NCI-H82 treated with DMSO at 0.1 percent for 48 hours (cell line): ENCODE measurements around the gene ZFP57.
A peak's percentile ranks its signal among the peaks of the same experiment; 100 is the strongest.
"Not testable (repeated sequence)": the region's sequence is repeated elsewhere in the genome, so short reads cannot be mapped to it uniquely, and the experiment has no call there.

Source experiments
- DNase-seq: peaks from one replicate; lab custom pipeline; 2025; ENCODE audit not compliant: unreplicated experiment; lab: John Stamatoyannopoulos, UW

The ZFP57 gene

DNA sequence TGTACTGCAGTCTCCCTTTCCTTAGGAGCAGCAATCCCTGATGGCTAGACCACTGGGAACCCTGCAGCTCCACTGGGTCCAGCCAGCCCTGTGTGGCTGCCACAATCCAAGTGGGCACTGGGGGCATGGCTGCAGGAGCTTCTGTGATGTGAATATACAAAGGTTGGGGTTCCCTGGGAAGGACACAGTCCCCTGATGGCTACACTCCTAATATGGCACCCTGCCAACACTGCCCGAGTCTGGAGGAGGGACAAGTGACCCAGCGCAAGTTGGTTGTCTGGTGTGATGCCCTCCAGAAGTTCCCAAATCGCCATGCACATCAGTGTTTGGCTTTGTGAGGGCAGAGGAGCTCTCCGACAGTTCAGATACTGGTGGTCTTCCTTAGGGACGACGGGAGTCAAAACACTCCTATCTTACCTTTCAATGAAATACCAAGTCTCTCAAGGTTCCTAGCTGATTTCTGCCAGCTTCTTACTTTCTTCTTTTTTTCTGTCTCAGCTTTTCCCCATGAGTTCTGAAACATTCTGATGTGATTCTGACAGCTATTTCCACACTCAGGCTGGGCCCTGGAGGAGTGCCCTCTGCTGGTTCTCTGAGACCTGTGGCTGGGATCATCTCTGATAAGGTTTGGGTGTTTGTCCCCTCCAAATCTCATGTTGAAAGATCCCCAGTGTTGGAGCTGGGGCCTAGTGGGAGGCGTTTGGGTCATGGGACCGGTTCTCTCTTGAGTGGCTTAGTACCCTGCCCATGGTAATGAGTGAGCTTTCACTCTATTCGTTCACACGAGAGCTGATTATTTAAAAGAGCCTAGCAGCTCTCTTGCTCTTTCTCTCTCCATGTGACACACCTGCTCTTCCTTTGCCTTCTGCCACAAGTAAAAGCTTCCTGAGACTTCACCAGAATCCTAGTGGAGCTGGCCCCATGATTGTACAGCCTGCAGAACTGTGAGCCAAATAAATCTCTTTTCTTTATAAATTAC, 15.5 kb upstream of the ZFP57 start:
- no peak for DNase-seq

DNA sequence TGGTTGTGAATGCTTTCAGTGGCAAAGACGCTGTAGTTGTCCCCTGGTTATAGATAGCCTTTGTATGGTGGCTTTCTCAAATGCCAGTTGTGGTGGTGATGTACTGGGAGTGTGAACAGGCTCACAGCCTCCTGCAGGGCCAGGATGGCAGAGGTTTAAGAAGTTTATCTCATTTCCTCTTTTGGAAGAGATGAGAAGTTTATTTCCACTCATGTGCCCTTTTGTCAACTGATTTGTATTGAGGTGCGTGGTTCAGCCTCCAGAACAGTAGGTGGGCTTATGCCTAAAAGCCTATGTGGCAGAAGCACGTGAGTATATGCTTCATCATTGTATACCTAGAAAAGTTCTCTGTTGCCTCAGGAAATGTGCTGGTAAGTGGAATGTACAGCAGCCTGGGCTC, 13.7 kb upstream of the ZFP57 start:
- no peak for DNase-seq

DNA sequence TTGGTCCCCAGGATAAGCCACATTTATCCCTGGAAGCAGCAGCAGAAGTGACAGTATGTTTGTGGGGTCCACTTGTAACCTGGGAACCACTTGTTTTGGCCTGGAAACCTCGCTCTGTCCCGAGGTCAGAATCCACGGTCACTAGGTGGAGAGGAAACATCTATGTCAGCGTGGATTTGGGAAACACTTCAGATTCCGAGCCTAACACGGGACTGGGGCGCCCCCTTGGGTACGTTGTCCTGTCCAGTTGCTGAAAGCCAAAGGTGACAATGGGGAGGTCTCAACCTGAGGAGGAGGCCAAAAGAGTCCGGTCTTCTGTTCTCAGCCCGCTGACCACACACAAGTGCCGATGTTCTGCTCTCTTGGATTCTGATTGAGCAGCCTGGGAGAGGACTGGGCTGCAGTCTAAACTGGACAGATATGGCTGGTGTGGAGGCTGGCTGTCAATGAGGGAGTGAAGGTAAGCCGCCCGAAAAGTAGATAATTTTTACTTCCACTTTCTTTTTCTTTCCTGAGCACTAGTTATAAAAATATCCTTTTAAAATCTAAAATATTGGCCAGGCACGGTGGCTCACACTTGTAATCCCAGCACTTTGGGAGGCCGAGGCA, 4.9 kb upstream of the ZFP57 start:
- DNase-seq: no peak

DNA sequence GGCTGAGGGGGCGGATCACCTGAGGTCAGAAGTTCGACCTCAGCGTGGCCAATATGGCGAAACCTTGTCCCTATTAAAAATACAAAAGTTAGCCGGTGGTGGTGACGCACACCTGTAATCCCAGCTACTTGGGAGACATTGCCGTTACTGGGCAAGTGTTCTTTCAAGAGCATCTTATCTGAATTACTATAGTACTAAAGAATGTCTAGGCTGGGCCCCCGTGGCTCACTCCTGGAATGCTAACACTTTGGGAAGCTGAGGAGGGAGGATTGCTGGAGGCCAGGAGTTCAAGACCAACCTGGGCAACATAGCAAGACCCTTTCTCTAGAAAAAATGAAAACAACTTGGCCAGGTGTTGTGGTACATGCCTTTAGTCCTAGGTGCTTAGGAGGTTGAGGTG, 859 bp upstream of the ZFP57 start:
- DNase-seq: no peak

DNA sequence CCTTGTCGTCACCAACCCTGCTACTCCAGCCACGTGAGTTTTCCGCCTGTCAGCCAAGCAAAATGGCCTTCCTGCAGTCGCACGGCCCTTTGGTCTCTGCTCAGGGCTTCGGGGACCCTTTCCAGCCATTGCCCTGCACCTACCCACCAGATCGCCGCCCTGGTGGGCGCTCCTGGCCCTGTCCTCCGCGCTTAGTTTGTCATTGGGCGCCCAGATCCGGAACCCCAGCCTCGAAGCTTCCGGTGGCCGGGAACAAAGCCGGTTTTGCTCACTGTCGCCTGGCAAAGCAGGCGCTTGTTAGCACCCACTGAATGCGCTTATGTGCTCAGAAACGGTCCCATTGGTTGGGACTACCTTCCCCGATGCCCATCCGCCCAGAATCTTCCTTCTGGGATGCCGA, 536 bp downstream of the ZFP57 start:
- no peak for DNase-seq

DNA sequence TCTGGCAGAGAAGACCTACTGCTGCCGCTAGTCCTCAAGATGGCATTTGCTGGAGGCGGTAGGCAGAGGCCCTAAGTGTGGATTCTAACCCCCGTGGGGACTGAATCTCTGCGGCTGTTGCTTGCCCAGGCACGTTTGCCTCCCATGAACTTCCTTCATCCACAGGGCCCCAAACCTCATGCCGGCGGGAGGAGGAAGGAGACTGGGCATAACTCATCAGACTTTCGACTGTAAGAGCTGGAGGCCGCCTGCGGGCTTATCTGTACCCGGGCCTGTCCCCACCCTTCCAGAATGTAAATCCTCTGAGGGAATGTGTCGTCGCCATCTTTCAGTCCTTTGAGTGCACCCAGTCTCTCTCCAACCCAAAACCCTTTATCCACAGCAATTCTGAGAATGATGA, 990 bp downstream of the ZFP57 start:
- no peak for DNase-seq

DNA sequence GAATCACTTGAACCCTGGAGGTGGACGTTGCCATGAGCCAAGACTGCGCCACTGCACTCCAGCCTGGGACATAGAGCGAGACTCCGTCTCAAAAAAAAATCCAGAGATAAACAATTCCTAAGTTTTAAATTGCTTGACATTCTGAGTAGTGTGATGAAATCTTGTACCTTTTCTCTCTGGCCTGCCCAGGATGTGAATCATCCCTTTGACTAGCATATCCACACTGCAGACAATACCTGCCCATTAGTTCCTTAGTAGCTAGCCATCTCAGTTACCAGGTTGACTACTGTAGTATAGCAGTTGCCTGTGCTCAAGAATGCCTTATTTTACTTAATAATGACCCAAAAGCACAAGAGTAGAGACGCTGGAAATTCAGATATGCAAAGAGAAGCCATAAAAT, 2.8 kb downstream of the ZFP57 start:
- no peak for DNase-seq

DNA sequence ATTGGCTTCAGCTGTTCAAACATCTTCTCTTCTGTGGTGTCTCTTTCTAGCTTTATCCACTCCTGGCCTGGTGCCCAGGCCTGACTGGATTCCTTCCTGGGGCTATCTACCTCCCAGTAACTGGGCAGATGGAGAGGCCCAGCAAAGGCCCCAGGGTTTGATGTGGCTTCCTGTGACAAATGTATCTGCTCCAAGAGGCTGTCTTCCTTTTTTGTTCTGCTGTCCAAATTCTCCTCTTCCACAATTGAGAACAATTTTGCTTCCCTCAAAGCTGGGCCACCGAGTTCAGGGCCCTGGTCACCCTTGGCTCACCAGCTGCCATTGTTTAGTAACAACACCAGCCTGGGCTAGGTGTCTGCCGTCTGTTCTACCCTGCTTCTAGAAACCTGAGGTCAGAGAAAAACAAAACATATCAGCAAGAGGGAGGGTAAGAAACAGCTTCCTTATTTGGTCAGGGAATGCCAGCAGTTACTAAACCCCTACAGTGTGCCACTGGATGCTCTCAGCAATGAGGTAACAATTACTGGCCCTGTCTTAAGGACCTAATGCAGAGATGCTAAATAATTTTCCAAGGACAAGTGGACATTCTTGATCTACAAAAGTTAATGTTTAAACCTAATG, 3.9 kb downstream of the ZFP57 start:
- no peak for DNase-seq

DNA sequence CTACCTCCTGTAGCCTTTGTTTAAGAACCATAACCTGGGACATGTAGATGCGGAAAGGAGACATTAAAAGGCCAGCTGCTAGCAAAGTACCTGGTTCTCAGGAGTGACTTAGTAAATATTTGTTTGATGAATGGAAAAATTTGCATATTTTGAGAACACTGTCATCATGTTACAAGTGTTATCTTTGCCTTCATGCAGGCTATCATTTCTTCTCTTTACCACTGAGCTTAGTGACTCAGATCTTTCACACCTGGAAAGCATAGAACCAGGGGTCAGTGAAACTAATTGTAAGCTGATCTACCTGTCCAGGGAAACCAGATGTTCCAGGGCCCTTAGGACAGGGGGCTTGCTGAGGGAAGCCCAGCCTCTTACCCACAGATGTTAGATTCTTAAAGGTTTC, 5.4 kb downstream of the ZFP57 start:
- no peak for DNase-seq

DNA sequence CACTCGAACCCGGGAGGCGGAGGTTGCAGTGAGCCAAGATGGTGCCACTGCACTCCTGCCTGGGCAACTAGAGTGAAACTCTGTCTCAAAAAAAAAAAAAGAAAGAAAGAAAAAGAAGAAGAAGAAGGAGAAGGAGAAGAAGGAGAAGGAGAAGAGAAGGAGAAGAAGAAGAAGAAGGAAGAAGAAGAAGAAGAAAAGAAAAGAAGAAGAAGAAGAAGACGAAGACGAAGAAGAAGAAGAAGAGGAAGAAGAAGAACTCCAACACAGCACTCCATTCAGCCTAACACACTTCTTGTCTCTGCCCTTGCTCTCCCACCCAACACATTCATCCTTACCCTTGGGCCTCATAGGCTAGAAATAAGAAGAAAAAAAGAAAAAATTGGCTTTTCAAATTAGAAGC, 6.9 kb downstream of the ZFP57 start:
- no peak for DNase-seq

DNA sequence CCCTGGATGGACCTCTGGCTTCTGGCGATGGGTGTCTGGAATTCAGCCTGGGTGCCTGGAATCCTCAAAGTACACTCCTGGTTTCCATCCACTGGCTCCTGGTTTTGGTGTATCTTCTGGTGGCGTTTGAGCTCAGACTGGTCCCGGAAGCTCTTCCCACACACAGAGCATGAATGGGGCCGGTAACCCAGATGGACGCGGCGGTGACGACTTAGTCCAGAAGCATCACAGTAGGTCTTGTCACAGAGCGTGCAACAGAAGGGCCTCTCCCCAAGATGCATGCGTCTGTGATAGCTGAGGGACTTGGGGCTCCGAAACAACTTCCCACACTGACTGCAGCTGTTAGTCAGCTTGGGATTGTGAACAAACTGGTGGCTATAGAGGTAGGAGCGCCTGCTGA, 7.8 kb downstream of the ZFP57 start:
- DNase-seq: no peak

DNA sequence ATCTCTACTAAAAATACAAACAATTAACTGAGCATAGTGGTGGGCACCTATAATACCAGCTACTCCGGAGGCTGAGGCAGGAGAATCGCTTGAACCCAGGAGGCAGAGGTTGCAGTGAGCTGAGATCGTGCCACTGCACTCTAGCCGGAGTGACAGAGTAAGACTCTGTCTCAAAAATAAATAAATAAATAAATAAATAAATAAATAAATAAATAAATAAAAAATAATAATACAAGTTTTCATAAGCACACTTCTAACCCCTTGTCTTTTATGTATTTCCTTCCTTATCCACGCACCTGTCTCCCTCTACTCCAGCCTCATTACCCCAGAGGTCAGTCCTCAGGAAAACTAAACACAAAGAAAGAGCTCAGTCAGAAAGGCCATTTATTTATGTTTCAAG, 8.8 kb downstream of the ZFP57 start:
- not testable (repeated sequence) for DNase-seq

DNA sequence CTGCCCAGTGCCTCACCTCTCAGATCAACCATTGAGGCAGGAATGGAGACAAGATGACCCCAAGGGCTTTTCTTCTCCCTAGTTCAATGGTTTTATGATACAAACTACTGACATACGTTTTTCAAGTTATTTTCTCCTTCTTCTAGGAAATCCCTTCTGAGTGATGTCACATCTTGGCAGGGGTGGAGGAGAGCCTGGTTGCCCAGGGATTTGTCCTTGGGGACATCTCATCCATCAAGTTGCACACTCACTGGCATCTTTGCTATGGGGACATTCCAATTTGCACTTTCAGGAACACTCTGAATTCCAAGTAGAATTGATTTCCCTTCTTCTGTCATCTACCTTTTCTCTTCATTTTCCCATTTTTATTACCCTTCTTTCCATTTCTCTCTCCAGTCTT, 9.9 kb downstream of the ZFP57 start:
- DNase-seq: no peak

DNA sequence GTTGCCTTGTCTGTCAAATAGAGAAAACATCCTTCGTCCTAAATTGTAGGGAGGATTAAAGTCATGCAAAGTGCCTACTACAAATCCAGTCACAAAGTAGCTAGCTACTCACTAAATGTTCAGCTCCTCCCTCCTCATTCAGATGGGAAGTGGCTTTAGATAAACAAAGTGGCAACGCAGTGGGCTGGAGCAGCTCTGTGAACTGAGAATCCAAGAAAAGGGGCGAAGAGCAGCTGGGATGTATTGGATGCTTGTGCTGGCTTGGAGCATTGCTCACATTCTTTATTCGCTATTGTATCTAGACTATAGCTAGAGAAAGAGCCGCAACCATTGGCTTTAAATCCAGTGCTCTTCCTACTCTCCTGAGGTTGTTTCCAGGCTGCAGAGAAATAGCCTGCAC, 13.8 kb downstream of the ZFP57 start:
- DNase-seq: no peak

DNA sequence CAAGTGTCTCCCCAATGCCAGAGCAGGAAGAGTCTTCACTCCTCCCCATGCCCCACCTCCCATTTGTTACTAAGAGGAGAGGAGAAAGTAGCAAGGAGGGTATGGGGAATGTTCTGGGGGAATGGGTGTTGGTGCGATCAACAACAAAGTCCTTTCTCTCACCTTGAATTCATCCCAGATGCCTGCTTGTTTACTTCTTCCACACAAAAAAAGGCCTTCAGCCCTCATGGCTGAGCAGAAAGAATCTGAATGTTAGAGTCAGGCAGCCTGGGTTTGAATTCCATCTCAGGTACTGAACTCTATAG, 14.2 kb downstream of the ZFP57 start:
- no peak for DNase-seq

DNA sequence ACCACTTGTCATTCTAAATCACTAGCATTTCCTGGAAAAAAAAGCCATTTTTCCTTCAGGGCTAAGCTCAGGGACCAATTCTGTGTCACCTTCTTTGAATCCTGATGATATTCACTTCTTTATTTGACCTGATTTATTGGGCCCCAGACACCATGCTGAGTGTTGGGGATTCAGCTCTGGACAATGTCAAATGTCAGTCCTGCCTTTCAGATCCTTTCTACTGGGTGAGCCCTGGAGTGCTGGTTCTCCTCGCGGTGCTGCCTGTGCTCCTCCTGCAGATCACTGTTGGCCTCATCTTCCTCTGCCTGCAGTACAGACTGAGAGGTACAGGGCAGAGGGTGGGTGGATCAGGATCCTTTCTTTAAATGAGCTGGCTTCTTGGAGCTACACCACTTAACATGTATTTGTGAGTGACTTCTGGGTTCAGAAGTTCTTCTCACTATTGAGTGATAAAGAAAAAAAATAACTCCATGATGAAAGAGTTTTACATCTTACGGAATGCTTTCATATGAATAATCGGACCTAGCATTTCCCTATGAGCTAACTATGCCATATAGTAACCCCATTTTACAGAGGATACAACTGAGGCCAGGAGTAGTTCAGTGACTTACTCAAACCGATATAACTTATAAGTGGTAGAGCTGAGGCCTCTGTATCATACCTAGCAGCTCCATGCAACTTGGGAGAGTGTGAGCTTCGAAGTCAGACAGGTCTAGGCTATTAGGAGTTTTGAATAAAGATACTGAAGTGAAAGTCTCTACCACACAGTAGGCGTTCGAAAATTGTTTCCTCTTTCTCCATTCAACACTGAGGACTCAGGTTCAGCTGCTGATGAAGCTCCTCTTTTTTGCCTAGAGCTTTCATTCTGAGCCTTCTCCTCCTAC, 14.8 kb downstream of the ZFP57 start:
- no peak for DNase-seq

DNA sequence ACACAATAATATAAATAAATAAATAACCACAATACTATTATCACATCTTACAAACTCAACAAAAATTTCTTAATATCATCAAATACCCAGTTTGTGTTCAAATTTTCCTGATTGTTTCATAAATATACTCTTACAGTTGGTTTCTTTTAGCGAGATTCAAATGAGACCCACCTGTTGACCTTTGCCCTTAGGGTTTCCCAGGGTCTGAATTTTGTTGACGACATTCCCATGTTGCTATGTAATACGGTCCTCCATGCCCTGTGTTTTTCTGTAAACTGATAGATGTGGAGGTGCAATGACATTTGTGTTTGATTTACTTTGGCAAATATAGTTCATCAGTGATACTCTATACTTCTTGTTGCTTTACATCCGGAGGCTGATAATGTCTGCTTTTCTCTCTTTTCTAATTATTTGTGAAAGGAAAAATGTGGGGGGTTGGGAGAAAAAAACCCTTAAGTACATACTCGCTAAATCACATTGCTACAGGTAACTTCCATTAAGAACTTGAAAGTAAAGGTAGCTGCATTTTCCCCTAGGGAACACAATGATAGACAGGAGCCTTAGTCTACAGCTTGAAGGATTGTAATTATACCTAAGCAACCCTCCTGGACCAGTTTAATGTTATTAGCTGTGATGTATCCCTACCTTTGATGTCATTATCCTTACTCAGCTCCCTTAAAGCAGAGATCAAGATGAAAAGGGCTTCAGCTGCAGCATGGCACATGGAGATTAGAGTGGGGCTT, 17.5 kb downstream of the ZFP57 start:
- peak; percentile 55 for DNase-seq

DNA sequence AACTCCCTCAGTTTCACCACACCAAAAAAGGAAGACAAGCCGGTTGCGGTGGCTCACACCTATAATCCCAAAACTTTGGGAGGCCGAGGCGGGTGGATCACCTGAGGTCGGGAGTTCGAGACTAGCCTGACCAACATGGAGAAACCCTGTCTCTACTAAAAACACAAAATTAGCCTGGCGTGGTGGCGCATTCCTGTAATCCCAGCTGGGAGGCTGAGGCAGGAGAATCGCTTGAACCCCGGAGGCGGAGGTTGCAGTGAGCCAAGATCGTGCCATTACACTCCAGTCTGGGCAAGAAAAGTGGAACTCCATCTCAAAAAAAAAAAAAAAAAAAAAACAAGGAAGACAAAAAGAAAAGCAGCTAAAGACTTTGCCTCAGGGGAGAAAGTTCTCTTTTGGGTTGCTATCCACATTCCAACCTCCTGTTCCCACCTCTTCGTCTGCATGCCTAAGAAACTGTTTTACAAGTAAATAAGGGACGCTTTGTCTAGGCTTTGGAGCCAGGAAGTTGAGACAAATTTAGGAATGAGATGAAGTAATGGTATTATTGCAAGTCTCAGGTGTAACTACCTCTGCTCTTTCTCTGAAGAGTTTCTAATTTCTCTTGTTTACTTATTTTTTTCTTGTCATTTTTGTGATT, 19.3 kb downstream of the ZFP57 start:
- DNase-seq: not testable (repeated sequence)

DNA sequence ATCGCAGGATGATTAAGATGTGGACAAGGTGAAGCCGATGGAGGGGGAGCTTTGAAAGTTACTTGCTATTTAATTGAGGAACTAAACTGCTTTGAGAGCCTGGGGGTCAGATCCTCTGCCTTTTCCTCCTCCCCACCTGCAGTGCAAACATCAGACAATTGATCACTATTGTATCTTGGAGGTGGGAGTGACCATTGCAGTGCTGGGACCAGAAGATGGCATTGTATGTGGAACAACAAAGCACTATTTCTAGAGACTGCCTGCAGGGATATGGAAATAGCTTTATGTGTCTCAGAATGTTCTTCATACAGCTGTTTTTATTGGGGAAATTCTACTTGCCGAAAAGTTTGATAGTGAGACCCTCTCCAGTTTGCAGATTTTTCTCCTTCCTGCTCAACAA, 19.9 kb downstream of the ZFP57 start:
- no peak for DNase-seq

DNA sequence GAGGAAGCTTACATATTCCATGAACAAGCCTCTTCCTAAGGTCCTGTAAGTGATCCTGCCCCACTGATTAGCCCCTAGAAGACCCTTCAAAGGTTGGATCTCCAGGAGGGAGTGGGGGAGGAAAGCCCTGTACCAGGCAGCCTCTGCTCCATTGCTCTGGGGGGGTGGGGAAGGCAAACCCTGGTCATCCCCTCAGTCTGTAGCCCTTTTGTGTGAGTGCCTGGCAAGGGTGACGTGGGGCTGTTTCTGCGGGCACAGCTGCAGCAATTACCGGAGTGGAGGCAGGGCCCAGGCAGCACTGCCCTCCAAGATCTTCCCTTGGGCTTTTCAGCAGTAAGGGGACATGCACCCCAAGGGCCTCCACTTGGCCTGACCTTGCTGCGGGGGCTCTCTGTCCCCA, 24.2 kb downstream of the ZFP57 start, which contains the start of gene MOG:
Gene MOG (plus strand): TSS at position 295 of the 400 bp plus-strand sequence. CDS start 118 bp downstream, outside the sequence.
- DNase-seq: no peak
